Body of pancreas (tissue), 4 donors: ENCODE measurements around the gene MED12L. TPM values are rescaled to one million over a fixed set of nuclear protein-coding genes. Genes with fewer than 3 reads are reported as not detected.

ENCODE experiments used
- ATAC-seq: fragments of 150-250 bp; one replicate; pipeline ENCODE4 v1.9.1; 2016
- DNase-seq, 4 donors: peaks; one replicate each; pipeline ENCODE4 v3.0.0-alpha.2; 2019
- H3K27ac ChIP-seq, 4 donors: fragments of 200-600 bp; sonication (generic); 1 replicate in 3 of 4; 2 replicates in 1 of 4; pipeline versions ENCODE4 v1.5.1 to v1.6.1; 2016 to 2019; ENCODE audit warnings: mild to moderate bottlenecking in 1 of 4, mixed read lengths in 1 of 4, moderate library complexity in 1 of 4
- H3K27me3 ChIP-seq, 2 donors: fragments of 200-600 bp; sonication (generic); one replicate each; pipeline ENCODE4 v1.6.0; 2016; ENCODE audit warnings: mild to moderate bottlenecking in 1 of 2
- H3K36me3 ChIP-seq, 2 donors: fragments of 200-600 bp; sonication (generic); replicated peaks in 1 of 2; 2 replicates each; pipeline ENCODE4 v1.5.1; 2016; ENCODE audit warnings: low read depth in 2 of 2; ENCODE audit not compliant: insufficient read depth in 1 of 2
- H3K4me1 ChIP-seq: fragments of 200-600 bp; sonication (generic); one replicate; pipeline ENCODE4 v1.6.0; 2016
- H3K4me3 ChIP-seq, 2 donors: fragments of 200-600 bp; sonication (generic); 1 replicate in 1 of 2; 2 replicates in 1 of 2; pipeline ENCODE4 v1.5.1; 2016 to 2019
- H3K9me3 ChIP-seq, 3 donors: fragments of 200-600 bp; sonication (generic); 1 replicate in 2 of 3; 2 replicates in 1 of 3; pipeline ENCODE4 v1.5.1; 2016
- CTCF ChIP-seq, 7 experiments: fragments of 450-650 bp in 4 of 7; fragments of 200-600 bp in 3 of 7; sonication (generic) in 3 of 7; IDR thresholded peaks; one replicate each; pipeline ENCODE4 v1.5.1; 2016 to 2019; ENCODE audit warnings: antibody characterized with exemption in 7 of 7
- POLR2A ChIP-seq, 3 donors: fragments of 450-650 bp; IDR thresholded peaks; one replicate each; pipeline ENCODE4 v1.6.1; 2016; ENCODE audit warnings: antibody characterized with exemption in 3 of 3, mild to moderate bottlenecking in 2 of 3
- WGBS, 2 donors: methylation state at CpG; one replicate each; pipeline ENCODE4 v1.1.5; 2017; 5-methylcytosine and 5-hydroxymethylcytosine counted together
- intact Hi-C: fragments of 100-400 bp; cut with DNase I; formaldehyde crosslinking; loops from one replicate; pipeline ENCODE4 v1.15.1; 2023
- total RNA-seq, 2 donors: library from RNA; depleted of rRNA; stranded (reverse); fragments of >200 nt; gene quantifications; one replicate each; pipeline ENCODE4 v1.1.0, GENCODE V29; 2016

The MED12L gene
- total RNA-seq, 2 donors from 2014 or later: 0.33 to 0.78 TPM

- no peaks in the 10 kb centered on the region for H3K27me3 ChIP-seq
Observed at GRCh38 chr3:151087648-151088047, 2.2 kb downstream of the MED12L start.

GRCh38 chr3:151091685-151092345 is 6.4 kb downstream of the MED12L start:
- Histone ChIP-seq H3K4me3 (no peak overlapping the region), H3K27ac (no peak overlapping the region), H3K4me1 (peaks cover 5% of the 10 kb centered on the region), H3K27me3 (no peaks in the 10 kb centered on the region), H3K9me3 (no peaks in the 10 kb centered on the region), H3K36me3 (no peaks in the 10 kb centered on the region)
- intact Hi-C loops: no loop called here
- WGBS, 2 donors: 78 to 86% methylated on average over 3 of the region's 3 CpGs
- ATAC-seq (no peak), DNase-seq (no peak)
- TF ChIP-seq POLR2A (IDR thresholded peaks at IDR 0.05): no peak
- no peak for TF ChIP-seq CTCF (IDR thresholded peaks at IDR 0.05)

More at GRCh38 chr3:151087648-151088047, 2.2 kb downstream of the MED12L start:
- Histone ChIP-seq H3K4me1 (peaks cover 27% of the 10 kb centered on the region), H3K36me3 (no peaks in the 10 kb centered on the region), H3K27ac (no peak overlapping the region), H3K9me3 (no peaks in the 10 kb centered on the region), H3K4me3 (no peak overlapping the region)
- intact Hi-C loops: no loop called here
- DNase-seq (no peak), ATAC-seq (no peak)
- WGBS, 2 donors: 80 to 91% methylated on average over 2 of the region's 2 CpGs
- no peak for TF ChIP-seq POLR2A (IDR thresholded peaks at IDR 0.05)
- TF ChIP-seq CTCF (IDR thresholded peaks at IDR 0.05): no peak

DNA sequence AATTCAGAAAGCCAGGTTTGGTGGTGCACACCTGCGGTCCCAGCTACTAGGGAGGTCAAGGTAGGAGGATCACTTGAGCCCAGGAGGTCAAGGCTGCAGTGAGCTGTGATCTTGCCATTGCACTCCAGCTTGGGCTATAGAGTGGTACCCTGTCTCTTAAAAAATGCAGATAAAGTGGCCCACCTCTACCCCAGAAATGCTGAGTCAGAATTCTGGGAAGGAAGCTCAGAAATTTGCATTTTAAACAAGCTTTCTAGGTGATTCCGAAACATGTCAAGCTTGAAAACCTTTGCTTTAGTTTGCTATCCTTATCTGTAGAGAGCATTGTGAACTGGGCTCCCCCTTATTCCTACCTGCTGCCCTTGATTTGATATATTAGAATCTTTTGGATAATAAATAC is 7.7 kb downstream of the MED12L start:
- DNase-seq (no peak), ATAC-seq (no peak)
- H3K27ac ChIP-seq: no peak overlapping the region
- no peak overlapping the region for H3K4me3 ChIP-seq
- no peaks in the 10 kb centered on the region for H3K27me3 ChIP-seq
- no peaks in the 10 kb centered on the region for H3K36me3 ChIP-seq
- intact Hi-C loops: no loop called here
- H3K9me3 ChIP-seq: no peaks in the 10 kb centered on the region
- WGBS, 2 donors: 87 to 92% methylated on average over 2 of the region's 2 CpGs
- H3K4me1 ChIP-seq: no peaks in the 10 kb centered on the region
- TF ChIP-seq CTCF (IDR thresholded peaks at IDR 0.05) (no peak), POLR2A (IDR thresholded peaks at IDR 0.05) (no peak)

GRCh38 chr3:151093905-151094304 is 8.4 kb downstream of the MED12L start:
- H3K36me3 ChIP-seq: no peaks in the 10 kb centered on the region
- WGBS, 2 donors: 48 to 52% methylated on average over 4 of the region's 4 CpGs
- no peak overlapping the region for H3K27ac ChIP-seq
- H3K4me3 ChIP-seq: no peak overlapping the region
- H3K4me1 ChIP-seq: no peaks in the 10 kb centered on the region
- DNase-seq (no peak), ATAC-seq (no peak)
- no peaks in the 10 kb centered on the region for H3K27me3 ChIP-seq
- intact Hi-C loops: no loop called here
- TF ChIP-seq POLR2A (IDR thresholded peaks at IDR 0.05) (no peak), CTCF (IDR thresholded peaks at IDR 0.05) (no peak)
- no peaks in the 10 kb centered on the region for H3K9me3 ChIP-seq

GRCh38 chr3:151096716-151097115 is 11.3 kb downstream of the MED12L start:
- H3K4me3 ChIP-seq: no peak overlapping the region
- TF ChIP-seq CTCF (IDR thresholded peaks at IDR 0.05) (no peak), POLR2A (IDR thresholded peaks at IDR 0.05) (no peak)
- no peak overlapping the region for H3K27ac ChIP-seq
- H3K4me1 ChIP-seq: no peaks in the 10 kb centered on the region
- H3K27me3 ChIP-seq: no peaks in the 10 kb centered on the region
- ATAC-seq (no peak), DNase-seq (no peak)
- intact Hi-C loops: no loop called here
- H3K9me3 ChIP-seq: no peaks in the 10 kb centered on the region
- WGBS, 2 donors: 56 to 68% methylated on average over 2 of the region's 2 CpGs
- no peaks in the 10 kb centered on the region for H3K36me3 ChIP-seq
